NT2/D1 (cell line): Measurements from ENCODE around the gene GRIK1.
"Not testable (repeated sequence)": the region's sequence is repeated elsewhere in the genome, so short reads cannot be mapped to it uniquely, and the experiment has no call there.

Source experiments
- DNase-seq: peaks from one replicate; pipeline ENCODE4 v3.0.0-alpha.2; 2011; ENCODE audit warnings: low read depth, low spot score
- H3K27me3 ChIP-seq: 2 replicates; pipeline ENCODE4 v1.6.0; 2011; ENCODE audit warnings: mild to moderate bottlenecking; ENCODE audit not compliant: insufficient read length, insufficient read depth
- H3K36me3 ChIP-seq: 2 replicates; pipeline ENCODE4 v1.6.1; 2011; ENCODE audit warnings: mild to moderate bottlenecking, low read length, mixed read lengths; ENCODE audit not compliant: insufficient read depth, insufficient read length
- H3K4me1 ChIP-seq: 2 replicates; pipeline ENCODE4 v1.5.1; 2011; ENCODE audit not compliant: insufficient read depth, insufficient read length
- H3K4me3 ChIP-seq: 2 replicates; pipeline ENCODE4 v1.5.1; 2011; ENCODE audit warnings: low read depth; ENCODE audit not compliant: insufficient read length
- H3K9ac ChIP-seq: 2 replicates; pipeline ENCODE4 v1.6.0; 2011; ENCODE audit warnings: low read depth; ENCODE audit not compliant: insufficient read length
- H3K9me3 ChIP-seq: 2 replicates; pipeline ENCODE4 v1.5.1; 2011; ENCODE audit warnings: mild to moderate bottlenecking, low read length; ENCODE audit not compliant: insufficient read depth
- SUZ12 ChIP-seq: IDR thresholded peaks from 2 replicates; pipeline ENCODE4 v1.6.1; 2011; ENCODE audit not compliant: insufficient read length, insufficient read depth; ENCODE audit errors: extremely low read depth
- YY1 ChIP-seq: IDR thresholded peaks from 2 replicates; pipeline ENCODE4 v1.6.1; 2011; ENCODE audit not compliant: insufficient read length, insufficient read depth
- ZNF274 ChIP-seq: IDR thresholded peaks from 2 replicates; pipeline ENCODE4 v1.6.1; 2011; ENCODE audit warnings: mild to moderate bottlenecking, low read depth, low read length

Gene GRIK1

GRCh38 chr21:29610779-29611360 is 328.9 kb downstream of the GRIK1 start:
- DNase-seq: no peak
- Histone ChIP-seq H3K4me3 (no peak overlapping the region), H3K36me3 (no peaks in the 10 kb centered on the region), H3K9me3 (no peaks in the 10 kb centered on the region), H3K4me1 (no peaks in the 10 kb centered on the region), H3K27me3 (no peaks in the 10 kb centered on the region), H3K9ac (no peak overlapping the region)
- no peak for TF ChIP-seq SUZ12
- no peak for TF ChIP-seq ZNF274
- TF ChIP-seq YY1: no peak

DNA sequence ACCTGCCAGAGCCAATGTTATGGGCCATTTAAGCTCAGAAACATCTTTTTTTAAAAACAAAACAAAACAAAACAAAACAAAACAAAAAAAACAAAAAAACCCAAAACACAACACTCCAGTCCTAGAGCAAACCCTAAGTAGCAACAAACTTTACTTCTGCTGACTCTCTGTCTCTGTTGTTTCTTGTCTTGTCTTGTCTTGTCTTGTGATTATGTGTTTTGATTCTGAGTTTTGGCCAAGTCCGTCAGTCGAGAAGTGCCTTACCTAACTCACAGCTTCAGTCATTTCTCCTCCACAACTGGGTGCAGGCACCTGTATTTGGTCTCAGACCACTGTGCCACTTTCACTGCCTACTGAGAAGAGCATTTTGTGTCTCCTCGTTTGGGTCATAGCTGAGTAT is 333.2 kb downstream of the GRIK1 start:
- no peak for DNase-seq
- Histone ChIP-seq H3K9me3 (no peaks in the 10 kb centered on the region), H3K27me3 (no peaks in the 10 kb centered on the region), H3K36me3 (no peaks in the 10 kb centered on the region), H3K4me1 (no peaks in the 10 kb centered on the region), H3K9ac (no peak overlapping the region), H3K4me3 (no peak overlapping the region)
- TF ChIP-seq ZNF274 (no peak), SUZ12 (no peak), YY1 (no peak)

- not testable (repeated sequence) for H3K4me3 ChIP-seq, H3K9me3 ChIP-seq, H3K4me1 ChIP-seq, H3K36me3 ChIP-seq, DNase-seq, H3K9ac ChIP-seq, H3K27me3 ChIP-seq
Measured at GRCh38 chr21:29605219-29605618, 334.6 kb downstream of the GRIK1 start.

GRCh38 chr21:29604076-29604475 is 335.7 kb downstream of the GRIK1 start:
- H3K4me1 ChIP-seq: no peaks in the 10 kb centered on the region
- TF ChIP-seq YY1 (no peak), SUZ12 (no peak), ZNF274 (no peak)
- no peak overlapping the region for H3K9ac ChIP-seq
- H3K36me3 ChIP-seq: no peaks in the 10 kb centered on the region
- no peak for DNase-seq
- H3K27me3 ChIP-seq: no peaks in the 10 kb centered on the region
- H3K9me3 ChIP-seq: no peaks in the 10 kb centered on the region
- no peak overlapping the region for H3K4me3 ChIP-seq

DNA sequence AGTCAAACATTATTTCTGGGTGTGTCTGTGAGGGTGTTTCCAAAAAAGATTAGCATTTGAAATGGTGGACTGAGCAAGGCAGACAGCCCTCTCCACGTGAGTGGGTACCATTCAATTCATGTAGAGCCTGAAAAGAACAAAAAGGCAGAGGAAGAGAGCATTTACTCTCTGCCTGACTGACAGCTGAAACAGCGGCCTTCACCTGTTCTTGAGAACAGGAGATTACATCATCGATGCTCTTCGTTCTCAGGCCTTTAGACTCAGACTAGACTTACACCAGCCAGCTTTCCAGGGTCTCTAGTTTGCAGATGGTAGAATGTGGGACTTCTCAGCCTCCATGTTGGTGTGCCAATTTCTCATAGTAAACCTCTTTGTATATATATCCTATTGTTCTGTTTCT is 338.7 kb downstream of the GRIK1 start:
- H3K27me3 ChIP-seq: no peaks in the 10 kb centered on the region
- H3K4me3 ChIP-seq: no peak overlapping the region
- no peaks in the 10 kb centered on the region for H3K4me1 ChIP-seq
- no peaks in the 10 kb centered on the region for H3K36me3 ChIP-seq
- H3K9ac ChIP-seq: no peak overlapping the region
- TF ChIP-seq ZNF274: no peak
- no peak for TF ChIP-seq YY1
- no peak for TF ChIP-seq SUZ12
- no peaks in the 10 kb centered on the region for H3K9me3 ChIP-seq
- no peak for DNase-seq

- Histone ChIP-seq H3K27me3 (no peaks in the 10 kb centered on the region), H3K9ac (no peak overlapping the region), H3K4me3 (no peak overlapping the region), H3K36me3 (no peaks in the 10 kb centered on the region), H3K9me3 (no peaks in the 10 kb centered on the region), H3K4me1 (no peaks in the 10 kb centered on the region)
- TF ChIP-seq SUZ12: no peak
- no peak for TF ChIP-seq ZNF274
- TF ChIP-seq YY1: no peak
- no peak for DNase-seq
Measured at GRCh38 chr21:29586696-29587095, 353.1 kb downstream of the GRIK1 start.

DNA sequence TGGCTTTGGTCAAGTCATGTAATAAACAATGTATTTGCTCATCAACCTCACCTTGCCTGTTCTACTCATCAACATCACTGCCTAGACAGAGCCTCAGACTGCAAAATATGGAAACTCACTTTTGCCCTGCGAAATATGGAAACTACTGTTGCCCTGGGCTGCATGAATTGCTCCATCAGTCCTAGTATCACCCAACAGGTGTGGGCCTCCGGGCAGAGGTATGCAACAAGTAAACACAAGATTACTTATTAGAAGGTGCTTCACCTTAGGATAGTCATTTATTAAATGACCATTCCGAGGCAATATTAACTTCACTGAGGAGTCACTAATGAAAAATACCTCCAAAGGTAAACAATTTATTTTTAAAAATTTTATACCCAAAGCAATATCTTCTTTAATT is 354.3 kb downstream of the GRIK1 start:
- no peaks in the 10 kb centered on the region for H3K4me1 ChIP-seq
- H3K9ac ChIP-seq: no peak overlapping the region
- no peak for DNase-seq
- no peaks in the 10 kb centered on the region for H3K36me3 ChIP-seq
- TF ChIP-seq ZNF274 (no peak), YY1 (no peak), SUZ12 (no peak)
- H3K27me3 ChIP-seq: no peaks in the 10 kb centered on the region
- H3K4me3 ChIP-seq: no peak overlapping the region
- H3K9me3 ChIP-seq: no peaks in the 10 kb centered on the region
